Transverse colon (tissue), 4 donors: ENCODE results near the gene MYO16. TPM values are rescaled to one million over a fixed set of nuclear protein-coding genes. Genes with fewer than 3 reads are reported as not detected.

Experiments
- DNase-seq: peaks from one replicate; pipeline ENCODE4 v3.0.0-alpha.2; 2019
- H3K27ac ChIP-seq, 4 donors: fragments of 200-600 bp; sonication (generic); 2 replicates each; pipeline ENCODE4 v1.5.1; 2016 to 2018; ENCODE audit warnings: inconsistent platforms in 4 of 4
- H3K27me3 ChIP-seq: fragments of 200-600 bp; sonication (generic); 2 replicates; pipeline ENCODE4 v1.5.1; 2017; ENCODE audit warnings: inconsistent platforms
- H3K36me3 ChIP-seq, 4 donors: fragments of 200-600 bp; sonication (generic); 2 replicates each; pipeline ENCODE4 v1.5.1; 2017 to 2019; ENCODE audit warnings: inconsistent platforms in 4 of 4
- H3K4me1 ChIP-seq, 4 donors: fragments of 200-600 bp; sonication (generic); 2 replicates each; pipeline ENCODE4 v1.5.1; 2017 to 2020; ENCODE audit warnings: inconsistent platforms in 4 of 4
- H3K4me3 ChIP-seq, 4 donors: fragments of 200-600 bp; sonication (generic); 1 replicate in 1 of 4; 2 replicates in 3 of 4; pipeline versions ENCODE4 v1.5.1 to v1.6.1; 2017 to 2019; ENCODE audit warnings: inconsistent platforms in 4 of 4
- H3K9me3 ChIP-seq, 2 donors: fragments of 200-600 bp; sonication (generic); 2 replicates each; pipeline ENCODE4 v1.5.1; 2017 to 2019; ENCODE audit warnings: inconsistent platforms in 2 of 2
- CTCF ChIP-seq, 5 experiments: fragments of 200-600 bp in 3 of 5; fragments of 450-650 bp in 2 of 5; sonication (generic) in 3 of 5; IDR thresholded peaks; 1 replicate in 2 of 5; 2 replicates in 3 of 5; pipeline ENCODE4 v1.5.1; 2016 to 2017; ENCODE audit warnings: antibody characterized with exemption in 5 of 5, inconsistent platforms in 3 of 5, mild to moderate bottlenecking in 2 of 5, moderate library complexity in 1 of 5
- EP300 ChIP-seq: sonication (generic); formaldehyde crosslinking; IDR thresholded peaks from one replicate; pipeline ENCODE4 v1.6.1; 2017; ENCODE audit warnings: antibody characterized with exemption, low read depth
- POLR2A ChIP-seq: fragments of 450-650 bp; IDR thresholded peaks from one replicate; pipeline ENCODE4 v1.6.1; 2016; ENCODE audit warnings: antibody characterized with exemption, mild to moderate bottlenecking, moderate library complexity
- POLR2AphosphoS5 ChIP-seq, 3 donors: sonication (generic); formaldehyde crosslinking; IDR thresholded peaks; one replicate each; pipeline ENCODE4 v1.6.1; 2016; ENCODE audit warnings: antibody characterized with exemption in 3 of 3
- WGBS, 2 donors: methylation state at CpG; one replicate each; pipeline ENCODE4 v1.1.5; 2018; ENCODE audit warnings: low coverage in 1 of 2; 5-methylcytosine and 5-hydroxymethylcytosine counted together
- in situ Hi-C, 4 donors: fragments of 200-750 bp; cut with MboI; loops; one replicate each; pipeline versions ENCODE4 v1.15.0 to v1.15.1; 2017; ENCODE audit warnings: low sequenced_read_pairs in 3 of 4, low pct_ligation_motif_present in 1 of 4, low pct_unique_long_range_greater_than_20kb in 1 of 4
- intact Hi-C: fragments of 100-400 bp; cut with DNase I; formaldehyde crosslinking; loops from one replicate; pipeline ENCODE4 v1.15.1; 2023; ENCODE audit warnings: low total_unique reads
- total RNA-seq, 4 donors: library from RNA; depleted of rRNA; stranded (reverse); fragments of >200 nt; gene quantifications; one replicate each; pipeline ENCODE4 v1.1.0, GENCODE V29; 2016

Gene MYO16
- total RNA-seq, 4 donors from 2014 or later, result under 0.01 to 3.4 TPM; not detected in 2

DNA sequence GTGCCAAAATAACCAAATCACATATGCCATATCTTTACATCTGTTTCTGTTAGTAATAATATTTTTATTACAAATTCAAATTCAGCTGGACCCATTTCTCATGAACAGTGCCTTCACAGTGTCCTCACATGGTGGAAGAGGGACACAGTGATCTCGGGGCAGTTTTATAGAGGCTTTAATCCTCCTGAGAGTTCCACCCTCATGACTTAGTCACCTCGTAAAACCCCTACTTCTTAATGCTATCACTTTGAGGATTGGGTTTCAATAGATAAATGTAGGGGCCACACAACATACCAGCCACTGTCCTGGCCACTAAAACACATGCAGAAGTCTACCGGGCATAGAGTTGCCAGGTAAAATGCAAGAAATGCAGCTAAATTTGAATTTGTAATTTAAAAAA is 201.5 kb downstream of the MYO16 start:
- H3K9me3 ChIP-seq, result no peaks in the 10 kb centered on the region
- no peak overlapping the region for H3K27ac ChIP-seq
- DNase-seq, result no peak
- intact Hi-C loops (no loop called here), in situ Hi-C loops (no loop called here)
- TF ChIP-seq EP300, result no peak
- TF ChIP-seq POLR2AphosphoS5 (IDR thresholded peaks at IDR 0.05), result no peak
- no peak for TF ChIP-seq CTCF (IDR thresholded peaks at IDR 0.05)
- no peak for TF ChIP-seq POLR2A
- H3K4me1 ChIP-seq, result peaks cover 0 to 4% (median 0%) of the 10 kb centered on the region in 4 donors
- H3K4me3 ChIP-seq, result no peak overlapping the region
- H3K36me3 ChIP-seq, result no peaks in the 10 kb centered on the region
- H3K27me3 ChIP-seq, result no peaks in the 10 kb centered on the region
- 44 to 68% methylated on average over 2 to 3 of the region's 3 CpGs for WGBS, 2 donors

GRCh38 chr13:108833531-108833930 is 204.1 kb downstream of the MYO16 start:
- Histone ChIP-seq H3K9me3 (no peaks in the 10 kb centered on the region), H3K27ac (no peak overlapping the region), H3K27me3 (no peaks in the 10 kb centered on the region), H3K4me1 (peaks cover 0 to 4% (median 0%) of the 10 kb centered on the region in 4 donors), H3K4me3 (no peak overlapping the region), H3K36me3 (no peaks in the 10 kb centered on the region)
- WGBS, 2 donors, result 66 to 86% methylated on average over 1 of the region's 1 CpG
- DNase-seq, result no peak
- in situ Hi-C loops, result no loop called here
- intact Hi-C loops, result no loop called here
- no peak for TF ChIP-seq CTCF (IDR thresholded peaks at IDR 0.05)
- TF ChIP-seq EP300, result no peak
- TF ChIP-seq POLR2AphosphoS5 (IDR thresholded peaks at IDR 0.05), result no peak
- TF ChIP-seq POLR2A, result no peak

GRCh38 chr13:108834193-108834592 is 204.8 kb downstream of the MYO16 start:
- no peak for DNase-seq
- in situ Hi-C loops (no loop called here), intact Hi-C loops (no loop called here)
- Histone ChIP-seq H3K4me3 (no peak overlapping the region), H3K4me1 (peaks cover 0 to 4% (median 0%) of the 10 kb centered on the region in 4 donors), H3K27ac (no peak overlapping the region), H3K9me3 (no peaks in the 10 kb centered on the region), H3K36me3 (no peaks in the 10 kb centered on the region), H3K27me3 (no peaks in the 10 kb centered on the region)
- WGBS, 2 donors, result 33 to 49% methylated on average over 1 of the region's 1 CpG
- TF ChIP-seq POLR2AphosphoS5 (IDR thresholded peaks at IDR 0.05) (no peak), EP300 (no peak), POLR2A (no peak), CTCF (IDR thresholded peaks at IDR 0.05) (no peak)

GRCh38 chr13:108835083-108835482 is 205.7 kb downstream of the MYO16 start:
- in situ Hi-C loops (no loop called here), intact Hi-C loops (no loop called here)
- Histone ChIP-seq H3K36me3 (no peaks in the 10 kb centered on the region), H3K4me1 (peaks cover 0 to 4% (median 0%) of the 10 kb centered on the region in 4 donors), H3K27me3 (no peaks in the 10 kb centered on the region), H3K27ac (peak overlapping the region in 1 of 4 donors; percentile 24), H3K9me3 (no peaks in the 10 kb centered on the region), H3K4me3 (no peak overlapping the region)
- TF ChIP-seq EP300 (no peak), CTCF (IDR thresholded peaks at IDR 0.05) (no peak), POLR2AphosphoS5 (IDR thresholded peaks at IDR 0.05) (no peak), POLR2A (no peak)
- 45 to 59% methylated on average over 3 of the region's 3 CpGs for WGBS, 2 donors
- no peak for DNase-seq
